WTC11 (cell line): Measurements from ENCODE around the gene ATP12A. TPM values are rescaled to one million over a fixed set of nuclear protein-coding genes. Genes with fewer than 3 reads are reported as not detected.

Experiments used
- ATAC-seq: fragments of 200-7000 bp; cut with Tn5 transposase; 2 replicates; pipeline ENCODE4 v1.10.0; 2021; ENCODE audit warnings: mild to moderate bottlenecking, moderate library complexity
- CTCF ChIA-PET: fragments of 300-600 bp; sonication (Branson Sonifier 250); formaldehyde crosslinking; loops from one replicate; lab custom pipeline; 2021; ENCODE audit warnings: antibody characterized with exemption; lab: Charles Lee
- POLR2A ChIA-PET: fragments of 350-600 bp; sonication (Branson Sonifier 250); formaldehyde crosslinking; loops from one replicate; lab custom pipeline; 2021; ENCODE audit warnings: antibody characterized with exemption; lab: Charles Lee
- DNase-seq: peaks from one replicate; pipeline ENCODE4 v3.0.0; 2021; ENCODE audit warnings: low spot score
- H3K27ac Mint-ChIP-seq: 2 replicates; pipeline ENCODE4 v1.8.0; 2021; ENCODE audit warnings: mixed read lengths
- H3K27me3 Mint-ChIP-seq: 2 replicates; pipeline ENCODE4 v1.8.0; 2021; ENCODE audit warnings: low read depth, mild to moderate bottlenecking, moderate library complexity, mixed read lengths
- H3K36me3 Mint-ChIP-seq: 2 replicates; pipeline ENCODE4 v1.8.0; 2021; ENCODE audit warnings: mixed read lengths
- H3K4me1 Mint-ChIP-seq: 2 replicates; pipeline ENCODE4 v1.8.0; 2022; ENCODE audit warnings: mixed read lengths
- H3K4me3 Mint-ChIP-seq: 2 replicates; pipeline ENCODE4 v1.8.0; 2021; ENCODE audit warnings: mild to moderate bottlenecking, moderate library complexity, mixed read lengths
- H3K9me3 Mint-ChIP-seq: 2 replicates; pipeline ENCODE4 v1.8.0; 2021; ENCODE audit warnings: mixed read lengths
- AFF4 ChIP-seq: sonication (generic); formaldehyde crosslinking; IDR thresholded peaks from 2 replicates; pipeline ENCODE4 v1.8.1; 2023; ENCODE audit warnings: mild to moderate bottlenecking, missing genetic modification reagents, borderline replicate concordance
- ARID4B ChIP-seq: sonication (generic); formaldehyde crosslinking; IDR thresholded peaks from 2 replicates; pipeline ENCODE4 v1.8.0; 2023; ENCODE audit warnings: missing genetic modification reagents, mild to moderate bottlenecking, borderline replicate concordance
- ATF3 ChIP-seq: sonication (generic); formaldehyde crosslinking; conservative IDR thresholded peaks from 2 replicates; pipeline ENCODE4 v1.8.1; 2022; ENCODE audit warnings: mild to moderate bottlenecking, missing genetic modification reagents
- CBFB ChIP-seq: sonication (generic); formaldehyde crosslinking; IDR thresholded peaks from 2 replicates; pipeline ENCODE4 v1.8.1; 2022; ENCODE audit warnings: mild to moderate bottlenecking, low read depth, missing genetic modification reagents
- ELF4 ChIP-seq: sonication (generic); formaldehyde crosslinking; IDR thresholded peaks from 2 replicates; pipeline ENCODE4 v1.8.1; 2022; ENCODE audit warnings: low read depth, mild to moderate bottlenecking, moderate library complexity, missing genetic modification reagents
- ESRRA ChIP-seq: sonication (generic); formaldehyde crosslinking; IDR thresholded peaks from 2 replicates; pipeline ENCODE4 v1.8.1; 2022; ENCODE audit warnings: mild to moderate bottlenecking, missing genetic modification reagents, borderline replicate concordance
- ETV6 ChIP-seq: sonication (generic); formaldehyde crosslinking; IDR thresholded peaks from 2 replicates; pipeline ENCODE4 v1.8.1; 2022; ENCODE audit warnings: mild to moderate bottlenecking, missing genetic modification reagents
- FOXJ3 ChIP-seq: sonication (generic); formaldehyde crosslinking; IDR thresholded peaks from 2 replicates; pipeline ENCODE4 v1.9.0; 2021; ENCODE audit warnings: missing genetic modification reagents, mild to moderate bottlenecking, borderline replicate concordance
- FOXP1 ChIP-seq: sonication (generic); formaldehyde crosslinking; IDR thresholded peaks from 2 replicates; pipeline ENCODE4 v1.8.0; 2022; ENCODE audit warnings: missing genetic modification reagents, mild to moderate bottlenecking, moderate library complexity, borderline replicate concordance
- JUN ChIP-seq: sonication (generic); formaldehyde crosslinking; IDR thresholded peaks from 2 replicates; pipeline ENCODE4 v1.8.0; 2023; ENCODE audit warnings: mild to moderate bottlenecking, missing genetic modification reagents
- KAT7 ChIP-seq: sonication (generic); formaldehyde crosslinking; IDR thresholded peaks from 2 replicates; pipeline ENCODE4 v1.8.1; 2023; ENCODE audit warnings: missing genetic modification reagents, mild to moderate bottlenecking, borderline replicate concordance
- NFYB ChIP-seq: sonication (generic); formaldehyde crosslinking; conservative IDR thresholded peaks from 2 replicates; pipeline ENCODE4 v1.8.0; 2022; ENCODE audit warnings: low read depth, missing genetic modification reagents
- PRRX2 ChIP-seq: fragments of 250-450 bp; sonication (Bioruptor Pico); IDR thresholded peaks from 2 replicates; pipeline ENCODE4 v1.8.0; 2021; ENCODE audit warnings: mild to moderate bottlenecking
- TEAD4 ChIP-seq: sonication (generic); formaldehyde crosslinking; IDR thresholded peaks from 2 replicates; pipeline ENCODE4 v1.8.0; 2022; ENCODE audit warnings: mild to moderate bottlenecking, missing genetic modification reagents
- TP53 ChIP-seq: sonication (generic); formaldehyde crosslinking; IDR thresholded peaks from 2 replicates; pipeline ENCODE4 v1.8.1; 2023; ENCODE audit warnings: mild to moderate bottlenecking, missing genetic modification reagents
- ZNF138 ChIP-seq: sonication (generic); formaldehyde crosslinking; conservative IDR thresholded peaks from 2 replicates; pipeline ENCODE4 v1.8.1; 2022; ENCODE audit warnings: mild to moderate bottlenecking, moderate library complexity, missing genetic modification reagents
- total RNA-seq: library from RNA; stranded (reverse); gene quantifications from 3 replicates; pipeline ENCODE4 v1.2.3, GENCODE V29; 2021
- TF ChIP-seq, protein P1 (sequence below): fragments of 250-450 bp; sonication (Bioruptor Pico); IDR thresholded peaks from 2 replicates; pipeline ENCODE4 v1.9.0; 2021; ENCODE audit warnings: mild to moderate bottlenecking
- TF ChIP-seq, protein P2 (sequence below): sonication (generic); formaldehyde crosslinking; IDR thresholded peaks from 2 replicates; pipeline ENCODE4 v1.8.1; 2022; ENCODE audit warnings: low read depth, mild to moderate bottlenecking, moderate library complexity, missing genetic modification reagents, borderline replicate concordance
- TF ChIP-seq, protein P3 (sequence below): sonication (generic); formaldehyde crosslinking; IDR thresholded peaks from 2 replicates; pipeline ENCODE4 v1.8.1; 2022; ENCODE audit warnings: missing genetic modification reagents, borderline replicate concordance

The ATP12A gene
- total RNA-seq, 1 experiment from 2014 or later: 1.4 TPM

DNA sequence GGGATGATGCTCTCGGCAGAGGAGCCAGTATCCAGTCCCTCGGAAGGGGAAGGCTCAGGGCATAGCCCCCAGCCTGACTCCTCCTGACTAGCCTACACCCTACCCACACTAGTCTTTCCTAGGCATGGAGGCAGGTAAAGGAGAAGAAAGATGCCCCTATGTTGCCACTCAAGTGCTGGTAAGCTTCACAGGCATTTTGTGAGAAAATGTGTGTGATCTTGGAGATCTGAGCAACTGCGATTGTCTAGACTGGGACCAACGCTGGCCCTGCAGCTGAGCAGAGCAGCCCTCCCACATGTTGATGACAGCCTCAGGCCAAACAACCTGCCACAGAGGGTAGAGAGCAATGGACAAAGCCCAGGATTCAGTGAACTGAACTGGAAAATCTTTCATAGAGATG is 11.7 kb upstream of the ATP12A start (continued):
- no peak for TF ChIP-seq AFF4 (CRISPR knock-in tag)

- no peak for TF ChIP-seq ESRRA (CRISPR knock-in tag)
- TF ChIP-seq CBFB (CRISPR knock-in tag): no peak
- TF ChIP-seq NFYB: no peak
- TF ChIP-seq, protein P1, sequence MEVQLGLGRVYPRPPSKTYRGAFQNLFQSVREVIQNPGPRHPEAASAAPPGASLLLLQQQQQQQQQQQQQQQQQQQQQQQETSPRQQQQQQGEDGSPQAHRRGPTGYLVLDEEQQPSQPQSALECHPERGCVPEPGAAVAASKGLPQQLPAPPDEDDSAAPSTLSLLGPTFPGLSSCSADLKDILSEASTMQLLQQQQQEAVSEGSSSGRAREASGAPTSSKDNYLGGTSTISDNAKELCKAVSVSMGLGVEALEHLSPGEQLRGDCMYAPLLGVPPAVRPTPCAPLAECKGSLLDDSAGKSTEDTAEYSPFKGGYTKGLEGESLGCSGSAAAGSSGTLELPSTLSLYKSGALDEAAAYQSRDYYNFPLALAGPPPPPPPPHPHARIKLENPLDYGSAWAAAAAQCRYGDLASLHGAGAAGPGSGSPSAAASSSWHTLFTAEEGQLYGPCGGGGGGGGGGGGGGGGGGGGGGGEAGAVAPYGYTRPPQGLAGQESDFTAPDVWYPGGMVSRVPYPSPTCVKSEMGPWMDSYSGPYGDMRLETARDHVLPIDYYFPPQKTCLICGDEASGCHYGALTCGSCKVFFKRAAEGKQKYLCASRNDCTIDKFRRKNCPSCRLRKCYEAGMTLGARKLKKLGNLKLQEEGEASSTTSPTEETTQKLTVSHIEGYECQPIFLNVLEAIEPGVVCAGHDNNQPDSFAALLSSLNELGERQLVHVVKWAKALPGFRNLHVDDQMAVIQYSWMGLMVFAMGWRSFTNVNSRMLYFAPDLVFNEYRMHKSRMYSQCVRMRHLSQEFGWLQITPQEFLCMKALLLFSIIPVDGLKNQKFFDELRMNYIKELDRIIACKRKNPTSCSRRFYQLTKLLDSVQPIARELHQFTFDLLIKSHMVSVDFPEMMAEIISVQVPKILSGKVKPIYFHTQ (CRISPR knock-in tag): no peak
- TF ChIP-seq ARID4B: no peak
- no peak for TF ChIP-seq FOXJ3 (CRISPR knock-in tag)
- TF ChIP-seq FOXP1 (CRISPR knock-in tag): no peak
- no peak for TF ChIP-seq ATF3 (CRISPR knock-in tag)
- no peak for TF ChIP-seq PRRX2 (CRISPR knock-in tag)
- TF ChIP-seq ETV6 (CRISPR knock-in tag): no peak
- ChIA-PET CTCF (interaction anchor here (1.6 kb wide), 1 partner anchor 41 kb away, joined by 4 read pairs; no protein-coding TSS in a partner anchor), POLR2A (no interaction called here)
- ATAC-seq (no peak), DNase-seq (no peak)
- peaks cover 13% of the 10 kb centered on the region for H3K4me1 Mint-ChIP-seq
- H3K27ac Mint-ChIP-seq: no peak overlapping the region
- no peak overlapping the region for H3K4me3 Mint-ChIP-seq
- no peaks in the 10 kb centered on the region for H3K36me3 Mint-ChIP-seq
- H3K27me3 Mint-ChIP-seq: no peaks in the 10 kb centered on the region; the same call in 1 of the 2 replicates
- H3K9me3 Mint-ChIP-seq: no peaks in the 10 kb centered on the region
Measured at GRCh38 chr13:24668955-24669582, 11.1 kb upstream of the ATP12A start.

- Mint-ChIP-seq H3K27ac (no peak overlapping the region), H3K36me3 (no peaks in the 10 kb centered on the region), H3K4me1 (peaks cover 13% of the 10 kb centered on the region), H3K9me3 (no peaks in the 10 kb centered on the region), H3K27me3 (no peaks in the 10 kb centered on the region; the same call in 1 of the 2 replicates), H3K4me3 (no peak overlapping the region)
- DNase-seq (no peak), ATAC-seq (no peak)
- POLR2A ChIA-PET: no interaction called here
- CTCF ChIA-PET: interaction anchor here (0.7 to 1.6 kb wide), 4 partner anchors 10 to 325 kb away, joined by 3 to 4 read pairs (median 4); partner anchors contain the start of gene ATP12A
- no peak for TF ChIP-seq TEAD4 (CRISPR knock-in tag)
- TF ChIP-seq, protein P2, sequence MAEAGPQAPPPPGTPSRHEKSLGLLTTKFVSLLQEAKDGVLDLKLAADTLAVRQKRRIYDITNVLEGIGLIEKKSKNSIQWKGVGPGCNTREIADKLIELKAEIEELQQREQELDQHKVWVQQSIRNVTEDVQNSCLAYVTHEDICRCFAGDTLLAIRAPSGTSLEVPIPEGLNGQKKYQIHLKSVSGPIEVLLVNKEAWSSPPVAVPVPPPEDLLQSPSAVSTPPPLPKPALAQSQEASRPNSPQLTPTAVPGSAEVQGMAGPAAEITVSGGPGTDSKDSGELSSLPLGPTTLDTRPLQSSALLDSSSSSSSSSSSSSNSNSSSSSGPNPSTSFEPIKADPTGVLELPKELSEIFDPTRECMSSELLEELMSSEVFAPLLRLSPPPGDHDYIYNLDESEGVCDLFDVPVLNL (CRISPR knock-in tag): no peak
- TF ChIP-seq JUN (CRISPR knock-in tag): no peak
- TF ChIP-seq KAT7 (CRISPR knock-in tag): no peak
- no peak for TF ChIP-seq ZNF138 (CRISPR knock-in tag)
- TF ChIP-seq TP53 (CRISPR knock-in tag): no peak
- no peak for TF ChIP-seq ELF4 (CRISPR knock-in tag)
- TF ChIP-seq, protein P3, sequence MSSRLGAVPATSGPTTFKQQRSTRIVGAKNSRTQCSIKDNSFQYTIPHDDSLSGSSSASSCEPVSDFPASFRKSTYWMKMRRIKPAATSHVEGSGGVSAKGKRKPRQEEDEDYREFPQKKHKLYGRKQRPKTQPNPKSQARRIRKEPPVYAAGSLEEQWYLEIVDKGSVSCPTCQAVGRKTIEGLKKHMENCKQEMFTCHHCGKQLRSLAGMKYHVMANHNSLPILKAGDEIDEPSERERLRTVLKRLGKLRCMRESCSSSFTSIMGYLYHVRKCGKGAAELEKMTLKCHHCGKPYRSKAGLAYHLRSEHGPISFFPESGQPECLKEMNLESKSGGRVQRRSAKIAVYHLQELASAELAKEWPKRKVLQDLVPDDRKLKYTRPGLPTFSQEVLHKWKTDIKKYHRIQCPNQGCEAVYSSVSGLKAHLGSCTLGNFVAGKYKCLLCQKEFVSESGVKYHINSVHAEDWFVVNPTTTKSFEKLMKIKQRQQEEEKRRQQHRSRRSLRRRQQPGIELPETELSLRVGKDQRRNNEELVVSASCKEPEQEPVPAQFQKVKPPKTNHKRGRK (CRISPR knock-in tag): no peak
Measured at GRCh38 chr13:24670174-24670573, 10.0 kb upstream of the ATP12A start.
